HCT116 (cell line): Measurements from ENCODE around the gene ZRANB1. TPM values are rescaled to one million over a fixed set of nuclear protein-coding genes. Genes with fewer than 3 reads are reported as not detected.

Experiments
- ATAC-seq: fragments of 200-7000 bp; cut with Tn5 transposase; 2 replicates; pipeline ENCODE4 v1.9.1; 2020; ENCODE audit warnings: mild to moderate bottlenecking, moderate library complexity
- BruUV-seq: library from RNA; stranded (reverse); fragments of 400-500 nt; replicated peaks from 2 replicates; lab custom pipeline; 2021; lab: Mats Ljungman, UMichigan
- CTCF ChIA-PET: fragments of 300-600 bp; sonication (Branson Sonifier 250); formaldehyde crosslinking; loops from one replicate; lab custom pipeline; 2021; ENCODE audit warnings: antibody characterized with exemption; lab: Charles Lee
- POLR2A ChIA-PET: fragments of 300-600, 350-600 bp; sonication (Branson Sonifier 250); formaldehyde crosslinking; loops from one replicate; lab custom pipeline; 2021; ENCODE audit warnings: antibody characterized with exemption; lab: Charles Lee
- RAD21 ChIA-PET, 2 experiments: fragments of 300-600 bp; sonication (Branson Sonifier 250); formaldehyde crosslinking; loops; one replicate each; lab custom pipeline; 2023; ENCODE audit warnings: low total read pairs in 2 of 2; ENCODE audit not compliant: uncharacterized antibody in 2 of 2, unreplicated experiment in 2 of 2, low non-redundant PET in 1 of 2; lab: Charles Lee
- DNase-seq: peaks from one replicate; pipeline ENCODE4 v3.0.0-alpha.2; 2010; ENCODE audit warnings: low read depth, low spot score
- H2AFZ ChIP-seq: fragments of 200-600 bp; shearing (Covaris generic), sonication (generic); 2 replicates; pipeline ENCODE4 v1.6.1; 2017; ENCODE audit warnings: low read depth, mixed run types, mixed read lengths, antibody characterized with exemption, low read length; ENCODE audit not compliant: poor library complexity, severe bottlenecking
- H3K27ac ChIP-seq: 2 replicates; pipeline ENCODE4 v1.5.1; 2012; ENCODE audit warnings: low read depth, low read length
- H3K27me3 ChIP-seq: fragments of 200-600 bp; sonication (generic); 2 replicates; pipeline ENCODE4 v1.6.1; 2016; ENCODE audit warnings: mixed run types, low read length, mixed read lengths; ENCODE audit not compliant: insufficient read depth
- H3K36me3 ChIP-seq, 2 experiments: fragments of 200-500 bp in 1 of 2; fragments of 200-600 bp in 1 of 2; sonication (Bioruptor generic) in 1 of 2; sonication (generic) in 1 of 2; 2 replicates each; pipeline versions ENCODE4 v1.5.1 to v1.6.1; 2014 to 2016; ENCODE audit warnings: low read length in 2 of 2, inconsistent platforms in 1 of 2, mixed read lengths in 1 of 2, mixed run types in 1 of 2; ENCODE audit not compliant: insufficient read depth in 2 of 2, control insufficient read depth in 1 of 2
- H3K4me1 ChIP-seq, 2 experiments: fragments of 200-600 bp in 1 of 2; sonication (generic) in 1 of 2; 2 replicates each; pipeline versions ENCODE4 v1.5.1 to v1.6.1; 2012 to 2017; ENCODE audit warnings: low read length in 2 of 2, inconsistent platforms in 1 of 2, mild to moderate bottlenecking in 1 of 2, mixed read lengths in 1 of 2, mixed run types in 1 of 2, moderate library complexity in 1 of 2; ENCODE audit not compliant: insufficient read depth in 2 of 2, control insufficient read depth in 1 of 2
- H3K4me2 ChIP-seq: fragments of 200-600 bp; sonication (generic); 2 replicates; pipeline ENCODE4 v1.6.1; 2017; ENCODE audit warnings: mixed run types, low read length, mixed read lengths
- H3K4me3 ChIP-seq, 2 experiments: fragments of 200-600 bp in 1 of 2; sonication (generic) in 1 of 2; replicated peaks in 1 of 2; 2 replicates each; pipeline ENCODE4 v1.5.1; 2011 to 2016; ENCODE audit warnings: low read length in 2 of 2, control low read depth in 1 of 2, low read depth in 1 of 2, mild to moderate bottlenecking in 1 of 2, mixed read lengths in 1 of 2, mixed run types in 1 of 2
- H3K79me2 ChIP-seq: fragments of 200-600 bp; sonication (generic); 2 replicates; pipeline ENCODE4 v1.6.1; 2017; ENCODE audit warnings: mild to moderate bottlenecking, mixed run types, low read length, moderate library complexity, mixed read lengths; ENCODE audit not compliant: insufficient read depth
- H3K9ac ChIP-seq: fragments of 200-600 bp; sonication (generic); 2 replicates; pipeline ENCODE4 v1.6.1; 2016; ENCODE audit warnings: low read length, mixed read lengths
- H3K9me2 ChIP-seq: fragments of 200-600 bp; sonication (generic), shearing (Covaris generic); 2 replicates; pipeline ENCODE4 v1.6.1; 2017; ENCODE audit warnings: mixed run types, mild to moderate bottlenecking, moderate library complexity; ENCODE audit not compliant: insufficient read depth
- H3K9me3 ChIP-seq, 2 experiments: fragments of 200-500 bp in 1 of 2; fragments of 200-600 bp in 1 of 2; sonication (Bioruptor generic) in 1 of 2; sonication (generic) in 1 of 2; 2 replicates each; pipeline ENCODE4 v1.6.1; 2014 to 2017; ENCODE audit warnings: low read length in 2 of 2, mixed read lengths in 2 of 2, inconsistent platforms in 1 of 2, low read depth in 1 of 2, mild to moderate bottlenecking in 1 of 2, mixed run types in 1 of 2, moderate library complexity in 1 of 2; ENCODE audit not compliant: control insufficient read depth in 1 of 2, insufficient read depth in 1 of 2
- H4K20me1 ChIP-seq: fragments of 200-600 bp; sonication (generic), shearing (Covaris generic); 2 replicates; pipeline ENCODE4 v1.6.1; 2017; ENCODE audit warnings: mixed run types, mild to moderate bottlenecking, moderate library complexity; ENCODE audit not compliant: insufficient read depth
- FOSL1 ChIP-seq: IDR thresholded peaks from 2 replicates; pipeline ENCODE4 v1.6.1; 2012; ENCODE audit warnings: low read depth
- RAD21 ChIP-seq: IDR thresholded peaks from 2 replicates; pipeline ENCODE4 v1.6.1; 2012; ENCODE audit warnings: low read depth, mild to moderate bottlenecking
- SIN3A ChIP-seq: IDR thresholded peaks from 2 replicates; pipeline ENCODE4 v1.6.1; 2012; ENCODE audit warnings: low read depth
- YY1 ChIP-seq: IDR thresholded peaks from 2 replicates; pipeline ENCODE4 v1.6.1; 2011; ENCODE audit warnings: low read length, low read depth, moderate library complexity, mild to moderate bottlenecking; ENCODE audit not compliant: insufficient replicate concordance; ENCODE audit errors: extremely low read depth
- ZFX ChIP-seq: fragments of 450-650 bp; IDR thresholded peaks from 2 replicates; pipeline ENCODE4 v1.6.1; 2017
- intact Hi-C: fragments of 100-400 bp; cut with micrococcal nuclease; formaldehyde crosslinking; loops from 2 replicates; pipeline ENCODE4 v1.10.0; 2022
- total RNA-seq: library from RNA; stranded (reverse); gene quantifications from one replicate; pipeline ENCODE4 v1.2.1, GENCODE V29; 2021; ENCODE audit not compliant: unreplicated experiment
- TF ChIP-seq, protein P1 (sequence below), 3 experiments: fragments of 200-600 bp in 1 of 3; sonication (generic) in 1 of 3; IDR thresholded peaks in 2 of 3; conservative IDR thresholded peaks in 1 of 3; 2 replicates each; pipeline ENCODE4 v1.5.1; 2012 to 2017; ENCODE audit warnings: low read depth in 2 of 3, low read length in 2 of 3, antibody characterized with exemption in 1 of 3, borderline replicate concordance in 1 of 3, control low read depth in 1 of 3, mild to moderate bottlenecking in 1 of 3, mixed read lengths in 1 of 3, mixed run types in 1 of 3, moderate library complexity in 1 of 3; ENCODE audit not compliant: insufficient read depth in 1 of 3
- TF ChIP-seq, protein P2 (sequence below): IDR thresholded peaks from 2 replicates; pipeline ENCODE4 v1.6.1; 2011; ENCODE audit warnings: mild to moderate bottlenecking, low read length, moderate library complexity; ENCODE audit not compliant: insufficient replicate concordance; ENCODE audit errors: extremely low read depth

ZRANB1 gene
- total RNA-seq, 1 experiment from 2014 or later = 23.9 TPM

- Histone ChIP-seq H3K9ac (no peak overlapping the region), H3K9me3 (no peaks in the 10 kb centered on the region), H3K27me3 (no peaks in the 10 kb centered on the region), H3K79me2 (peaks cover 70% of the 10 kb centered on the region; the same call in 1 of the 2 replicates), H3K4me2 (no peak overlapping the region), H3K9me2 (no peaks in the 10 kb centered on the region), H3K36me3 (peaks cover 6 to 10% of the 10 kb centered on the region in 2 experiments; a peak in 2 of 4 replicates), H3K4me3 (no peak overlapping the region), H3K4me1 (0 out of 4 replicates have a peak, but pooled peaks cover 0 to 4% of the 10 kb centered on the region in 2 experiments), H3K27ac (no peak overlapping the region), H4K20me1 (peaks cover 14% of the 10 kb centered on the region; the same call in 1 of the 2 replicates), H2AFZ (no peak overlapping the region)
- RAD21 ChIA-PET = interaction anchor here in 1 of 2 experiments (0.6 kb wide), 1 partner anchor 265 kb away, joined by 3 read pairs; no protein-coding TSS in a partner anchor
- no TSS peak for BruUV-seq
- TF ChIP-seq ZFX (no peak), YY1 (no peak), FOSL1 (no peak), SIN3A (no peak), RAD21 (no peak)
- TF ChIP-seq, protein P1, sequence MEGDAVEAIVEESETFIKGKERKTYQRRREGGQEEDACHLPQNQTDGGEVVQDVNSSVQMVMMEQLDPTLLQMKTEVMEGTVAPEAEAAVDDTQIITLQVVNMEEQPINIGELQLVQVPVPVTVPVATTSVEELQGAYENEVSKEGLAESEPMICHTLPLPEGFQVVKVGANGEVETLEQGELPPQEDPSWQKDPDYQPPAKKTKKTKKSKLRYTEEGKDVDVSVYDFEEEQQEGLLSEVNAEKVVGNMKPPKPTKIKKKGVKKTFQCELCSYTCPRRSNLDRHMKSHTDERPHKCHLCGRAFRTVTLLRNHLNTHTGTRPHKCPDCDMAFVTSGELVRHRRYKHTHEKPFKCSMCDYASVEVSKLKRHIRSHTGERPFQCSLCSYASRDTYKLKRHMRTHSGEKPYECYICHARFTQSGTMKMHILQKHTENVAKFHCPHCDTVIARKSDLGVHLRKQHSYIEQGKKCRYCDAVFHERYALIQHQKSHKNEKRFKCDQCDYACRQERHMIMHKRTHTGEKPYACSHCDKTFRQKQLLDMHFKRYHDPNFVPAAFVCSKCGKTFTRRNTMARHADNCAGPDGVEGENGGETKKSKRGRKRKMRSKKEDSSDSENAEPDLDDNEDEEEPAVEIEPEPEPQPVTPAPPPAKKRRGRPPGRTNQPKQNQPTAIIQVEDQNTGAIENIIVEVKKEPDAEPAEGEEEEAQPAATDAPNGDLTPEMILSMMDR (IDR thresholded peaks at IDR 0.05 in 2 of 3, conservative IDR thresholded peaks at IDR 0.05 in 1 of 3; ENCODE audit: borderline replicate concordance in 1 of 3, insufficient read depth in 1 of 3, low read depth in 2 of 3, low read length in 2 of 3) = no peak
- TF ChIP-seq, protein P2, sequence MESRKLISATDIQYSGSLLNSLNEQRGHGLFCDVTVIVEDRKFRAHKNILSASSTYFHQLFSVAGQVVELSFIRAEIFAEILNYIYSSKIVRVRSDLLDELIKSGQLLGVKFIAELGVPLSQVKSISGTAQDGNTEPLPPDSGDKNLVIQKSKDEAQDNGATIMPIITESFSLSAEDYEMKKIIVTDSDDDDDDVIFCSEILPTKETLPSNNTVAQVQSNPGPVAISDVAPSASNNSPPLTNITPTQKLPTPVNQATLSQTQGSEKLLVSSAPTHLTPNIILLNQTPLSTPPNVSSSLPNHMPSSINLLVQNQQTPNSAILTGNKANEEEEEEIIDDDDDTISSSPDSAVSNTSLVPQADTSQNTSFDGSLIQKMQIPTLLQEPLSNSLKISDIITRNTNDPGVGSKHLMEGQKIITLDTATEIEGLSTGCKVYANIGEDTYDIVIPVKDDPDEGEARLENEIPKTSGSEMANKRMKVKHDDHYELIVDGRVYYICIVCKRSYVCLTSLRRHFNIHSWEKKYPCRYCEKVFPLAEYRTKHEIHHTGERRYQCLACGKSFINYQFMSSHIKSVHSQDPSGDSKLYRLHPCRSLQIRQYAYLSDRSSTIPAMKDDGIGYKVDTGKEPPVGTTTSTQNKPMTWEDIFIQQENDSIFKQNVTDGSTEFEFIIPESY = no peak
- CTCF ChIA-PET = no interaction called here
- DNase-seq = no peak
- POLR2A ChIA-PET = interaction anchor here (1.5 kb wide), 1 partner anchor 27 kb away, joined by 3 read pairs; no protein-coding TSS in a partner anchor
- no peak for ATAC-seq
- intact Hi-C loops = no loop called here
Observed at GRCh38 chr10:125007436-125007835, 65.5 kb downstream of the ZRANB1 start.
